Ovary (tissue), 9 donors: ENCODE data around the gene ANKAR. TPM values are rescaled to one million over a fixed set of nuclear protein-coding genes. Genes with fewer than 3 reads are reported as not detected.
"Not testable (repeated sequence)": the region's sequence is repeated elsewhere in the genome, so short reads cannot be mapped to it uniquely, and the experiment has no call there.

Experiments used
- DNase-seq, 5 donors: peaks; one replicate each; pipeline ENCODE4 v3.0.0-alpha.2; 2019 to 2020
- H3K27ac ChIP-seq, 2 donors: fragments of 200-600 bp; one replicate each; pipeline versions ENCODE4 v1.5.1 to v1.8.0; 2019 to 2022
- H3K27me3 ChIP-seq: fragments of 200-600 bp; one replicate; pipeline ENCODE4 v1.8.0; 2022
- H3K36me3 ChIP-seq: fragments of 200-600 bp; sonication (generic); one replicate; pipeline ENCODE4 v1.5.1; 2019
- H3K4me1 ChIP-seq: one replicate; pipeline ENCODE4 v1.8.1; 2013; ENCODE audit warnings: mild to moderate bottlenecking, moderate library complexity; ENCODE audit not compliant: insufficient read depth
- H3K4me3 ChIP-seq: fragments of 200-600 bp; sonication (generic); one replicate; pipeline ENCODE4 v1.5.1; 2017
- H3K9me3 ChIP-seq, 2 donors: fragments of 200-600 bp in 1 of 2; sonication (generic) in 1 of 2; one replicate each; pipeline versions ENCODE4 v1.5.1 to v1.8.1; 2013 to 2019; ENCODE audit warnings: mild to moderate bottlenecking in 1 of 2, moderate library complexity in 1 of 2
- CTCF ChIP-seq, 3 donors: fragments of 450-650 bp in 2 of 3; fragments of 200-600 bp in 1 of 3; IDR thresholded peaks; one replicate each; pipeline versions ENCODE4 v1.5.1 to v1.8.0; 2016 to 2022; ENCODE audit warnings: antibody characterized with exemption in 3 of 3, mild to moderate bottlenecking in 1 of 3
- EP300 ChIP-seq: sonication (generic); formaldehyde crosslinking; IDR thresholded peaks from one replicate; pipeline ENCODE4 v1.6.1; 2017; ENCODE audit warnings: antibody characterized with exemption
- POLR2A ChIP-seq: fragments of 450-650 bp; IDR thresholded peaks from one replicate; pipeline ENCODE4 v1.6.1; 2017; ENCODE audit warnings: antibody characterized with exemption, mild to moderate bottlenecking, moderate library complexity
- WGBS, 3 donors: extraction: QIAGEN DNeasy Blood & Tissue Kit in 1 of 3; methylation state at CpG; one replicate each; pipeline versions ENCODE4 v1.1.5 to v1.1.7; 2013 to 2017; 5-methylcytosine and 5-hydroxymethylcytosine counted together
- intact Hi-C, 4 donors: fragments of 100-400 bp; cut with DNase I; formaldehyde crosslinking; loops; one replicate each; pipeline versions ENCODE4 v1.11.0 to v1.15.1; 2022 to 2023
- polyA plus RNA-seq, 2 donors: library from polyadenylated mRNA; stranded (reverse); fragments of 200-250 nt in 1 of 2; fragments of 350-450 nt in 1 of 2; fragmentation: Illumina TruSeq in 1 of 2; extraction: RNeasy Lipid Tissue Mini Kit (QIAGEN cat#74804) in 1 of 2; gene quantifications; one replicate each; pipeline ENCODE4 v1.2.3, GENCODE V29; 2013 to 2014
- total RNA-seq, 7 donors: library from RNA; depleted of rRNA in 2 of 7; stranded (reverse); fragments of >200 nt in 2 of 7; fragmentation: NEBNext Ultra II Directional in 3 of 7; extraction: Animal tissue kit (Norgen Biotek cat#: 25700) in 3 of 7; gene quantifications; one replicate each; pipeline versions ENCODE4 v1.1.0 to v1.2.4, GENCODE V29; 2016 to 2023
- donor health status: DM: no; HTN: no; CAD: no; lungs with moderate emphysema.
- donor health status: DM: no; HTN: no; CAD: no.
- donor health status: Bipolar disorder and iron deficiency.
- donor health status: DM: yes; HTN: yes; CAD: no.
- donor health status: DM: no; HTN: no; CAD: no.
- donor health status: DM: yes; HTN: yes; CAD: no.

The ANKAR gene
- total and polyA plus RNA-seq, 9 donors: 3.6 to 23.2 (median 17.3) TPM

GRCh38 chr2:189641590-189641989 lies 32.9 kb upstream of the ANKAR start:
- DNase-seq: no peak
- Histone ChIP-seq H3K4me1 (no peaks in the 10 kb centered on the region), H3K36me3 (no peaks in the 10 kb centered on the region), H3K27me3 (no peaks in the 10 kb centered on the region), H3K4me3 (no peak overlapping the region), H3K9me3 (no peaks in the 10 kb centered on the region), H3K27ac (no peak overlapping the region)
- intact Hi-C loops: no loop called here
- TF ChIP-seq POLR2A (no peak), EP300 (no peak), CTCF (IDR thresholded peaks at IDR 0.05) (no peak)
- 88 to 91% (median 90%) methylated on average over 2 of the region's 2 CpGs for WGBS, 3 donors

GRCh38 chr2:189646521-189646920 lies 27.9 kb upstream of the ANKAR start:
- Histone ChIP-seq H3K27ac (no peak overlapping the region), H3K4me3 (no peak overlapping the region), H3K27me3 (no peaks in the 10 kb centered on the region), H3K9me3 (no peaks in the 10 kb centered on the region), H3K36me3 (no peaks in the 10 kb centered on the region), H3K4me1 (no peaks in the 10 kb centered on the region)
- no peak for DNase-seq
- TF ChIP-seq EP300: no peak
- no peak for TF ChIP-seq CTCF (IDR thresholded peaks at IDR 0.05)
- no peak for TF ChIP-seq POLR2A
- intact Hi-C loops: no loop called here

- 78 to 94% (median 88%) methylated on average over 1 of the region's 1 CpG for WGBS, 3 donors
- Histone ChIP-seq H3K27ac (no peak overlapping the region), H3K4me3 (no peak overlapping the region), H3K27me3 (no peaks in the 10 kb centered on the region), H3K36me3 (no peaks in the 10 kb centered on the region), H3K4me1 (no peaks in the 10 kb centered on the region), H3K9me3 (no peaks in the 10 kb centered on the region)
- no peak for DNase-seq
- intact Hi-C loops: no loop called here
- TF ChIP-seq CTCF (IDR thresholded peaks at IDR 0.05): no peak
- no peak for TF ChIP-seq POLR2A
- TF ChIP-seq EP300: no peak
Observed at GRCh38 chr2:189648846-189649509, 25.5 kb upstream of the ANKAR start.

GRCh38 chr2:189651284-189651683 lies 23.2 kb upstream of the ANKAR start:
- no peak for DNase-seq
- intact Hi-C loops: no loop called here
- no peak overlapping the region for H3K4me3 ChIP-seq

GRCh38 chr2:189653464-189653863 lies 21.0 kb upstream of the ANKAR start:
- H3K27ac ChIP-seq, H3K4me3 ChIP-seq, H3K27me3 ChIP-seq, H3K4me1 ChIP-seq, H3K9me3 ChIP-seq, intact Hi-C loops, H3K36me3 ChIP-seq, DNase-seq: not testable (repeated sequence)
- WGBS, 3 donors: 95 to 97% (median 96%) methylated on average over 14 to 29 of the region's 29 CpGs

More at GRCh38 chr2:189651284-189651683, 23.2 kb upstream of the ANKAR start:
- Histone ChIP-seq H3K36me3 (no peaks in the 10 kb centered on the region), H3K27ac (no peak overlapping the region), H3K27me3 (no peaks in the 10 kb centered on the region), H3K4me1 (no peaks in the 10 kb centered on the region), H3K9me3 (no peaks in the 10 kb centered on the region)
- TF ChIP-seq POLR2A (no peak), EP300 (no peak), CTCF (IDR thresholded peaks at IDR 0.05) (no peak)
